Measurements from ENCODE around the gene SCARB1.

Gene SCARB1

DNA sequence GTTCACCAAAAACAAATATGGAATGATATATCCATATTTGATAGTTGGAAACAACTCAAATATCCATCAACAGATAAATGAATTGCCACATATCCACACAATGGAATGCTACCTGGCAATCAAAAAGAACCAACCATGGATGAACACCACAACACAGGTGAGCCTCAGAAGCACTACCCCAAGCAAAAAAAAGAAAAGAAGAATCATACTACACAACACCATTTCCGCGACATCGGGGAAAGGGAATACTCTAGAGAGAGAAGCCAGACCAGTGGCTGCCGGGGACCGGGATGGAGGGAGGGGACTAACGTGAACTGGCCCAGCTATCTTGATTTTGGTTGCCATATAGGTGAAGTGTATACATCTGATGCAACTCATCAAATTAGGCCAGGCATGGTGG is 41.4 kb downstream of the SCARB1 start:
- DNase-seq (ENCODE audit: low read depth in 2 of 2), result no peak

DNA sequence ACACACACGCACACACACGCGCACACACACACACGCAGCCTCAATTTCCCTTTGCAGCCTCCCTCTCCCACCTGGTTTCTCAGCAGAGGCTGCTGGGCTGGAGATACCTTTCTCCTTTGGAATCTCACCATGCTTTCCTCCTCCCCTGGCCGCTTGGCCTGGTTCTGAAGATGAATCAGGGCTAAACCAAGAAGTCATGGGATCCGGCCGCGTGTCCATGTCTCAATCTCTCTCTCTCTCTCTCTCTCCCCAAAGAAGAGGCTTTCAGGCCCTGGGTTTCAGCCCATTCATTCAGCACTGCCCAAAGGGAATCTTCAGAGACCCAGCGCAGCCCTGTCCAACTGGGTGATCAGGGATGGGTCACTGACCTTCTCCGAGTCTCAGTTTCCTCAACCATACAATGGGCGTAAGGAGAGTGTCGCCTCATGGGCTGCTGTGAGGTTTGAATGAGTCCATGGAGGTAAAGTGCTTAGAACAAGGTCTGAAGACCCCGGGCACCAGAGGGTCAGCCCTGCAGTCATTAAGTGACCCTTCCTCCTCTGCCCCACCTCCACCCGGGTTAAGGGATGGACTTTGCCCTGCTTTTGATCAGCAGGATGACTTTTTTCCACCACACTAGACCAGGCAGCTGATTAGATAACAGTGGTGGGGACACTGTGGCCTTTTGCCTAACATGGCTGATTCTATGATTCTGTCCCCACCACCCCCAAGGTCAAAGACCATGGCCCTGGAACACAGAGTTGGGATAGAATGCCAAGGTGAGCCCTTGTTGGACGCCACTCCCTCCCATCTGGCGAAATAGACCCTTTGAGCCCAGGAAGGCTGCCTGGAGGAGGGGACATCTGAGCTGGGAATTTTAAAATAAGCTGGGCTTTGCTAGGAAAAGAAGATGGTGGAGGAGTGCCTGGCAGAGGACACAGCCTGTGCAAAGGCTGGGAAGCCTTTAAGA is 42.1 kb downstream of the SCARB1 start:
- no peak for DNase-seq (ENCODE audit: low read depth in 2 of 2)

DNA sequence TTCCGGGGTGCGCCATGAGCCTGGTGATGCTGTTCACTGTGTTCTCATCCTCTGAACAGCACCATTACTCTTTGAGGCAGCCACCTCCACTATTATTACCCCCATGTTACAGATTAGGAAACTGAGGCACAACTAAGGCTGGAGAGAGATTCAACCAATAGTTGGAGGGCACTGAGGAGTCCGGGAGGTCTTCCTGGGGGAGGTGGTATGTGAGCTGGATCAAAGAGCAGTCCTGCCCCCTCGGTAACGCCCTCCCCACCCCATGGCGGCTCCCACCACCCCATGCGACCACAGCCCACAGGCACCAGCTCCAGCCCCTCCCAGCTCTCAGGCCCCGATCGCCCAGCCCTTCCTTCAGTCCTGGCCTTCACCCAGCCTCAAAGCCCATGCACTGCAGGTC is 43.5 kb downstream of the SCARB1 start:
- no peak for DNase-seq (ENCODE audit: low read depth in 2 of 2)

DNA sequence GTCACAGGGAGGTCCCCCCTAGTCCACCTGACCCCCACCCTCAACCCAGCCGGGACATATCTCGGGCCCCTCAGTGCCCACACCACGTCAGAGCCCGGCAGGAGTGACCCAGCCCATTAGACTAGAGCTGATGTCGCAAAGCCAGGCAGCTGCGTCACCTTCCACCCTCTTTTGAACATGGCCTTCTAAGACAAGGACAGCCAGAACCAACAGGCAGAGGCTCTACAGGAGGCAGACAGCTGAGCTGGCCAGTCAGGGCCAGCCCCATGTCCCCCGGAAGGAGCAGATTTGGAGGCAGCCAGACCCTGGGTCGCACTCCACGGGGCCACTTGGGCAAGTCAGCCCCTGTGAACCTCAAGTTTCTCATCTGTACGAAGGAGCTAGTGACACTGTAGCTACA is 44.1 kb downstream of the SCARB1 start:
- DNase-seq (ENCODE audit: low read depth in 2 of 2), result no peak

DNA sequence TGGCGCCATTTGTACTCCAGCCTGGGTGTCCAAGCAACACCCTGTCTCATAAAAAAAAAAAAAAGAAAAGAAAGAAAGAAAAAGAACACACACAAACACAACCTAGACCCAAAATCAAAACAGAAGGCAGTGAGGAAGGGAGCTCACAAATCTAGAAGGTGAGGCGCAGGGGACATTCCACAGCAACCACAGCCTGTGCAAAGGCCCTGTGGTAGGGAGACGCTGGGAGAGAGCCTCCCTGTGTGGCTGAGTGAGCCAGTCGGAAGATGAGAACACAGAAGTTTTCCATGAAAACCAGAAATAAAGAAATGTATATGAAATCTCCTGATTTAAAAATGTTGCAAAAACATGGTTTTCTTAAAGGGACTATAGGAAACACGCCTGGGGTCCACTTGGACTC is 44.6 kb downstream of the SCARB1 start:
- DNase-seq (ENCODE audit: low read depth in 2 of 2), result no peak

DNA sequence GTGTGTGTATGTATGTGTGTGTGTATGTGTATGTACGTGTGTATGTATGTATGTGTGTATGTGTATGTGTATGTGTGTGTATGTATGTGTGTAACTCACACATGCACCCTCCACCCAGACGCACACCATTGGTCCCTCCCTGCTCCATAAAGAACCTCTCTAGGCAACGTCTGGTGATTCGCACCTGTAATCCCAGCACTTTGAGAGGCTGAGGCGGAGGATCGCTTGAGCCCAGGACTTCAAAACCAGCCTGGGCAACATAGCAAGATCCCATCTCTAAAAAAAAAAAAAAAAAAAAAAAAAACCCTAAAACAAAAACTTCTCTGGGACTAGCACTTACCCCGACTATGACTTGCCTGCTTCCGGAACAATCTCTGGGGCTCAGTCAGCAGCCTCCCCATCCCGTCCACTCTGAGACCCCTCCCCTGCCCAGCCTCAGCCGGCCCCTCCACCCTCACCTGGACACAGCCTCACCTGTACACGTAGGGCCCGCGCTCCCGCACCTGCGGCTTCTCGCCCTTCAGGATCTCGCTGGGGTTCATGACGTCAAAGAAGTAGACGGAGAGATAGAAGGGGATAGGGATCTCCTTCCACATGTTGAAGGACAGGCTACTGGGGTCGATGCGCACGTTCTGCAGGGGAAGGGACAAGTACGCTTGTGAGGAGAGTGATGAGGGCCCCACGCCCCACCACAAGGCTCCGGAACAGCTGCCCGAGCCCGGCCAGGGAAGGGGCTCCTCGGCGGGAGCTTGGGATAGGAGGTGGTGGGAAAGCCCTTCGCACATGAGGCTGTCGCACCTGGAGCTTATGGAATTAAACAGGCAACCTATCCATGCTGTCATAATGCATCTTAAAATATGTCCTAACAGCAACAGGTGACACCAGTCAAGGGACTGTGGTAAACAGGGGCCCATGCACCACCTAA is 46.3 kb downstream of the SCARB1 start:
- no peak for DNase-seq (ENCODE audit: low read depth in 2 of 2)

DNA sequence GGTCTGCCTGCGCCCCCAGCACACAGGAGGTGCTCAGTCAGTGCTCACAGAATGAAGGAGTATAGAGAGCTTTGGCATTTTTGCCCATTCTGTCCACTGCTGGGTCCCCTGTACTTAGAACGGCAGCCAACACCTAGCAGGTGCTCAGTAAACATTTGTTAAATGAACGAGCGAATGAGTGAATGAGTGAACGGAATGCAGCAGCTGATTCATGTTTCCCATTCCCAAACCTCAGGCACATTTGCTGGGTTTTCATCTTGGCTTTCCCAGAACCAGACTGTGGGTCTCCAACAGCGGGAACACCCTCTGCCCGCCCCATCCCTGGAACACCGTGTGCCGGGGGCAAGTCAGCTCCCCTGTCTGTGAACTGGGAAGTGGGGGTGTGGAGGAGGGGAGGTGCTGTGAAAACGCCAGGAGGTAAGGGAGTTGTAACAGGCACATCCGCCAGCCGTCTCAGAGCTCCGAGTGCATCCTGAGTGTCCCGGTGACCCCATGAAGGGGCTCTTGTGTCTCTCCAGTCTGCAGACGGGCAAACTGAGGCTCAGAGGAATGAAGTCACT is 47.3 kb downstream of the SCARB1 start:
- no peak for DNase-seq (ENCODE audit: low read depth in 2 of 2)

DNA sequence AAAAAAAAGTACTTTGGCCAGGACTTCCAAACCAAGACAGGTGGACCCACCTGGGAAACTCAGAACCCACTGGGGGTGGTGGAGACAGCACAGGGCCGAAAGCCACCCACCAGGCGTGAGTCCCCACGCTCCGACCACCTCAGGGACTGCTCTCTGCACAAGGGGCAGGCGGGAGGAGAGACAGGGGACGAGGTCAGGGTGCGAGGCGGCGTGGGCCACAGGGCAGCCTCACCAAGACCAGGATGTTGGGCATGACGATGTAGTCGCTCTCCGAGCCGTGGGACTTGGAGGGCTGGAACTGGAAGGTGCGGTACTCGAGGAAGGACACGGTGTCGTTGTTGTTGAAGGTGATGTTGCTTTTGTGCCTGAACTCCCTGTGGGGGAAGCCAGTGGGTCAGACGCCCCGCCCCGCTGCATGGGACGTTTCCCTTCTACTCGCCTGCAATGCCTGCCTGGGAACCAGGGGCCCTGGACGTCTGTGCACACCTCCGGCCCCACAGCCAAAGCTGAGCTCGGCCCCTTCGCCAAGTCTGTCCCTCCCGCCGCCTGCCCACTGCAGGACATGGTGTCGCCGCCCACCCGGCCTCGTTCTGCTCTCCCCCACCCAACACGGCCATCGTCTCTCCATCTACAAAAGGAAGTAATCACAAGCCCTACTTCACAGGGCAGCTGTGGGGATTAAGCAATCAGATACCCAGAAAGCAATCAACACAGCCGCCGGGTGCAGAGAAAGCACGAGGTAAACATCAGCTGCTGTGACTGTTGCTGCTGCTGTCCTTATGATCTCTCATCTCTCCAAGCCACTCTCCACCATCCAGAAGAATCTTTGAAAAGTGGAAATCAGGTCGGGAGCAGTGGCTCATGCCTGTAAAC is 48.7 kb downstream of the SCARB1 start:
- DNase-seq (ENCODE audit: low read depth in 2 of 2), result no peak

DNA sequence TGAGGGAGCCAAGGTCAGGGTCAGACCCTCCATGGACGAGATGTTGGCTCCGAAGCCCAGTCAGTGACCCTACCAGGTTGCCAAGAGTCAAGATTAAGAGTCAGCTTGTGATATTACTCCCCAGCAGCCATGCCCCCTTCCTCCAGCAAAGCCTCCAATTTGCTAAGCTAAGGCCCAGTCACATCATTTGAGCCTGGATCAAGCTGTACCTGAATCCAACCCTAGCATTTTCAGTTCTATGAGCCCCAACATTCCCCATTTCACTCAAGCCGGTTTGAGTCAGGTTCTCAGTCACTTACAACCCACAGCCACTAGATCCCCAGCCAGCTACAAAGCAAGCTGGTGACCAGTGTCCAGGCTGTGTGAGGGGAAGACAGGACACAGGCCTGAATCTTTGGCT is 49.9 kb downstream of the SCARB1 start:
- DNase-seq (ENCODE audit: low read depth in 2 of 2), result no peak

DNA sequence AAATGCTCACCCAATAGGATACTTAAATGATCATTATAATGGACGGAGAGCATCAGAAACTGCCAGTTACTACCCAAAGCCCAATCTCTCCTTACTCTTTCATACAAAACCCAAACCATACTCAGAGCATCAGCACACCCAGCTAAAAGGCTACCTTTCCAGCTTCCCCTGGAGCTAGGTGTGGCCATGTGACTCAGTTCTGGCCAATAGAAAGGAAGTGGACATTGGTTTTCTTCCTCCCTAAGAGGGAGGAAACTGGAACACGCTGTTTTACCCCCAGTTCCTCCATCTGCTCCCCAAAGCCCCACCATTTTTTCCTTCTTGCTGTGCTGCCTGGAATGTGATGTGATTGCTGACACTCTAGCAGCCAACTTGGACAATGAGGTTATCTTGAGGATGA is 50.7 kb downstream of the SCARB1 start:
- DNase-seq (ENCODE audit: low read depth in 2 of 2), result no peak

DNA sequence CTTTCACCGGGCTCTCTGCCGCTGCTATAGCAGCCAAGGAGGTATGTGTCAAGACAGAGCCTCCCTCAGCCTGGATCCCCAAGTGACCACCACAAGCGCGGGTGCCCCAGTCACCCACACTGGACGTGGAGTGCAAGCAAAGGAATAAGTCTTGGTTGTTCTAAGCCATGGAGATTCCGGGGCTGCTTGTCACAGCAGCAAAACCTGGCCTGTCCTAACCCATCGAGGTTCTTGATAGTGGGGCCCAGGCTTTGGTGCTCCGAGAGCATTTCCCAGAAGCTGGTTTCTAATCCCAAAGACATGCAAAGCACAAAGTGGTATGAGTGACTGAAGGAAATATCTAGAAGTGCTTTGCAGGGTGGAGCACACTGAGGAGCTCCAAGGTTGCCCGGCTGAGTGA is 51.3 kb downstream of the SCARB1 start:
- no peak for DNase-seq (ENCODE audit: low read depth in 2 of 2)

DNA sequence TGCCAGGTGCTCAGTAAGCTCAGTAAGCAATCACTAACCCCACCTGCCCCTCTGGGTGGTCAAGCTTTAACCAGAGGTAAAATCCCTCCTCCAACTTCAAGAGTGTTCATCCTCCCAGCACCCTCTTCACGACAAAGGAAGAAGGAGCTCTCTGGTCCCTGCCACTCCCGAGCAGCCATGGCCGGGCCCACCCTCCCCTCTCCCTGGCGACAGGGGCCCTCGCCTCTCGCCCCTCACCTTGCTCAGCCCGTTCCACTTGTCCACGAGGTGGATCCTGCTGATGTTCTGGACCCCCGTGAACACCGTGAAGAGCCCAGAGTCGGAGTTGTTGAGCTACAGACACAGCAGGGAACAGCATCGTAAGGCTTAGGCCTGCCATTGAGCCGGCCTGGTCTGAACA is 52.0 kb downstream of the SCARB1 start:
- no peak for DNase-seq (ENCODE audit: low read depth in 2 of 2)

DNA sequence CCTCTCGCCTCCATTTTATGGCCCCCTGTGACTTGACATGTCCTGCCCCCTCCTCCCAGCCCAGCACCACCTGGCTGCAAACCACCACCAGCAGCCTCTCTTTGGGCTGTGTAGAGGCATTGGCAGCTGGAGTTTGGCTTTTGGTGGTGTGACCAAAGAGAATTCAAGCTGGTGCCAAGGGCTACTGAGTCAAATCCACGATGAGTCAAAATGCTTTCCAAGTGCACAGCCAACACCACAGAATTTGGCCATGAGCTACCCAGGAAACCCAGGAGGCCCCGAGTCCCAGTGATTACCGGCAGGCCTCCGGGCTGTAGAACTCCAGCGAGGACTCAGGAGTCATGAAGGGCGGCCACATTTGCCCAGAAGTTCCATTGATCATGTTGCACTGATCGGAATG is 53.8 kb downstream of the SCARB1 start:
- DNase-seq (ENCODE audit: low read depth in 2 of 2), result no peak

DNA sequence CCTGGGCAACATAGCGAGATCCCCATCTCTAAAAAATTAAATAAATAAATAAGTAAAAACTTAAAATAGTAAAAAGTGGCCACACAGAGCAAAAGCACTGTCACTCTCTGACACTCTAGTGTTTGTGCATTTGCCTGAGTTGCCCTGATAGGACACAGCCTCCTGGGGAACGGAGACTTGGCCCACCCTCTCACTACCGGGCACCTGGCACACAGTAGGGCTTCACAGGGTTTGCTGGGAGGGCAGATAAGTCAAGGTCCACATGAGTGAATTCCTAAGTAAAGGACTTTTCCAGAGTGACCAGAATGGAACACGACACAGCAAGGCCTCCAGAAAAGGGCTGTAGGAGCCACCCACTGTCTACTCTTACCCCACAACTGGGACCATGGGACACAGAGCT is 54.3 kb downstream of the SCARB1 start:
- DNase-seq (ENCODE audit: low read depth in 2 of 2), result no peak

DNA sequence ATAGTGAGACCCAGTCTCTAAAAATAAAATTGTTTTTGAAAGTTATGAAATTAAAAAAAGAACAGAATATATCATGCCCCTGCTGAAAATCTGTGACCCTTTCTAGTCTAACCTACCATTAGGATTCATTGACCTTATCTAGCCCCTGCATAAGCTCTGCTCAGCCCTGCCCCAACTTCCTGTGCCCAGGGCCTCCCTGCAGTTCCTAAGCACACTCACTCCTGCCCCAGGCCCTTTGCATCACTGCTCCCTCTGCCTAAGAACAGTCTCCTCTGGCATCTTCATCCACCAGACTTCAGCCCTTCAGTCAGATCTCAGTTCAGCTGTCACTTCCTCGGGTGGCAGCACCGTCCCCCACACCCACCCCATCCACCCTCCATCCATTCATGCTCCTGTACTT is 55.4 kb downstream of the SCARB1 start:
- no peak for DNase-seq (ENCODE audit: low read depth in 2 of 2)

DNA sequence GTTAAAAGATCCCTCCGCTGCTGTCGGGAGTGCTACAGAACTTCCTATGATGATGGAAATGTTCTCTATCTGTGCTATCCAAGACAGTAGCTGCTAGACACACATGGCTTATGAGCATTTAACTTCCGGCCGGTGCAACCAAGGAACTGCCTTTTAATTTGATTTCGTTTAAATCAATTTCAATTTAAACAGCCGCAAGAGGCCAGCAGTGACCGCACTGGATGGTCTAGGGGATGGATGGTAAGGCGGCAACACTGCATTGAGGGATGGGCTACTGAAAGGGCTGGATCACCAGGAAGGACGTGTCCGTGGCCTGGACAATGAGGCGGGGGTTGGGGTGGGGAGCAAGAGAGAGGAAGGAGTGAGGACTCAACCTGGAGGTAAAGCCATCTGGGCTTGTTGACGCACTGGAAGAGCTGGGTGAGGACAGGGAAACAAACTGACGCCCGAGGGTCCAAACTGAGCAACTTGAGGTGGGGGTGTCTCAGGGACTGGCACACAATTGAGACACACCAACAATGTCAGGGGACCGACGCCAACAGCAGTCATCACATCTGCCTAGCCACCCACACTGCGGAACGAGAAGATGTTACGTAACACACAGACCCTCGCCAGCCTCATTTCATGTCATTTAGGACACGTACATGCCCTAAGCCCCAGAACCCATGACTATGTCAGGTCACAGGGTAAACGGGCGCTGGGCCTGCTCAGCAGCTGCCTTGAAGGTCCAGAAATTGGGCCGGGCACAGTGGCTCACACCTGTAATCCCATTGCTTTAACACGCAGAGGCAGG is 57.6 kb downstream of the SCARB1 start:
- DNase-seq (ENCODE audit: low read depth in 2 of 2), result no peak

DNA sequence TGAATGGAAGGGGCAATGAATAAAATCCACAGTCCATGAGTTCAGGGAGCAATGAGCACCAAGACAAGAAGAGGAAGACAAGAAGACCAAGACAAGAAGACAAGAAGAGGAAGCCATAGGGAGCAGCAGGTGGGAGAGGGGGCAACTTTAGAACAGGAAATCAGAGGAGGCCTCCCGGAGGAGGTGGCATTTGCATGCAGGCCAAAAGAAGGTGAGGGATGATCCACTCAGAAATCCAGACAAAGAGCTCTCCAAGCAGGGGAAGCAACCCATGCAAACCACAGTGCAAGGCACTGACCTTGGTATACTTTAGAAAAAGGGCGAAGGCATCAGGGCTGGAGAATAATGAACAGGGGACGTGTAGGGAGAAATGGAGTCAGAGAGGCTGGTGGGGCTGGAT is 58.6 kb downstream of the SCARB1 start:
- no peak for DNase-seq (ENCODE audit: low read depth in 2 of 2)

DNA sequence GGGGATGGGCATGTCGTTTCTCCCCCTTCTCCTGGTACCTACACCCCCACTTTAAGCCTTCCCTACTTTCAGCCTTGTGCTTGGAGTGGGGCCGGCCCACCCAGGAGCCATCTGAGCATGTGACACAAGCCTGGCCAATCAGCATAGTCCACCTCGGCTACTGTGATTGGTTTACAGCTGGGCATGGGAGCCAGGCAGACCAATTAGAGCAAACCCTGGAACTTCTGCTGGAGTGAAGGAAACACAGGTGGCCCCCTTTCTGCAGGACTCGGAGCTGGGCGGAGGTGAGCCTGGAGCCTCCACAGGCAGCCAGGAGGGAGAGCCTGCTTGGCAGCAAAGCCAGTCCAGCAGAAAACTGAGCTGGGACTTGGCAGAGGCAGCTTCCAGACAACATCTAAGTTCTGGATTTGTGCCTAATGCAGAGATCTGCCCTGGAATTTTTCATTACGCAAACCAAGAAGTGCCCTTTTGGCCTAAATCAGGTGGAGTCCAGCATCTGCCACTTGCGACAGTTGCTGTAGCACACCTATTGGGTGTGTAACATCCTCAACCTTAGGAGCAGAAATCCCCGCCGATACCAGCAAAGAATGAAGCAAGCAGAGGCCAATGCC is 59.5 kb downstream of the SCARB1 start:
- no peak for DNase-seq (ENCODE audit: low read depth in 2 of 2)

DNA sequence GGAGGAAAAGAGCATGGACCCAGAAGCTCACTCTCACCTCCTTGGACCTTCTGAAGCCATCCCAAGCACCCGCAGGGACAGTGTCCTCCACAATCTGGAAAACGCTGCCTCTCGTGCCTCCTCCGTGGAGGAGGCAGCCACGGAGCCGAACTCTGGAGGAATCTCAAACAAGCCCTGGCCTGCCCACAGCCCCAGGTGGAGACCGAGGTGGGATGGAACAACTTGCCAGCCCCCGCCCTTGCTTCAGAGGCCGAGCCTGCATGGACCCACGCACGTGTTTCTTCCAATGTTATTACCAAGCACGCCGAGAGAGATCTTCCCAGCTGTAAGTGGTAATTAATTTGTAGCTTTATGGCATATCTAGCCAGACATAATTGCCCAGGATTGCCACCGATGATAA is 61.3 kb downstream of the SCARB1 start:
- DNase-seq (ENCODE audit: low read depth in 2 of 2), result no peak

DNA sequence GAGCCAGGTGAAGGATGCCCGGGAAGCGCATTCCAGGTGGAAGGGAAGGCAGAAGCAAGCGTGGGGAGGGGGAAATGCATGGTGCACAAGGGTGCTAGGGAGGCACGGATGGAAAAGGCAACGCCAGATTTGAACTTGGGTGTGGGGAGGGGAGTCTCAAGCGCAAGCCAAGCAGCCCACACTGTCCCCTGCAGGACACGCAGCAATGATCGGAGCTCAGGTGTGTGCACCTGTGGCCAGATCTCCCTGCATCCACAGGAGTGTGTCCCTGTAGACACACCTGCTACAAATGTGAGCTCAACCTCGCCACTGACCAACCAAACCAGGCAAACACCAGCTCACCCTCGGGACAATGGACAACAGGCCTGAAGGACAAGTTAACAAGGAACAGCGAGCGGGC is 63.2 kb downstream of the SCARB1 start:
- no peak for DNase-seq (ENCODE audit: low read depth in 2 of 2)
